Measurements from ENCODE around the gene BAZ2B.

- TF ChIP-seq CTCF (IDR thresholded peaks at IDR 0.05) = no peak
- no peak for TF ChIP-seq TEAD4 (CRISPR knock-in tag; IDR thresholded peaks at IDR 0.05)
- no peak for TF ChIP-seq ZSCAN18 (CRISPR knock-in tag; IDR thresholded peaks at IDR 0.05)
- TF ChIP-seq JUN (CRISPR knock-in tag; IDR thresholded peaks at IDR 0.05) = no peak
- TF ChIP-seq ZNF423 (CRISPR knock-in tag; IDR thresholded peaks at IDR 0.05) = no peak
Observed at GRCh38 chr2:159446201-159446600, 170.1 kb downstream of the BAZ2B start.

All from WTC11 (cell line).